Hypothalamus (tissue), 51 donors: Measurements from ENCODE around the gene RHBDD2.
A peak's percentile ranks its signal among the peaks of the same experiment; 100 is the strongest.
"Not testable (repeated sequence)": the region's sequence is repeated elsewhere in the genome, so short reads cannot be mapped to it uniquely, and the experiment has no call there.

ENCODE experiments used
- DNase-seq, 51 donors: peaks; one replicate each; lab custom pipeline; 2025; lab: John Stamatoyannopoulos, UW

Gene RHBDD2

GRCh38 chr7:75878769-75879611, at the start of gene RHBDD2:
Gene RHBDD2, plus strand, starts transcription at chr7:75879034. Its CDS starts 49 bp downstream, at chr7:75879083.
- DNase-seq, result peak; percentile 64 to 97 (median 93)

GRCh38 chr7:75829656-75830055, 49.2 kb upstream of the RHBDD2 start:
- peak in 2 of 51 donors; percentile 1 to 5 for DNase-seq

DNA sequence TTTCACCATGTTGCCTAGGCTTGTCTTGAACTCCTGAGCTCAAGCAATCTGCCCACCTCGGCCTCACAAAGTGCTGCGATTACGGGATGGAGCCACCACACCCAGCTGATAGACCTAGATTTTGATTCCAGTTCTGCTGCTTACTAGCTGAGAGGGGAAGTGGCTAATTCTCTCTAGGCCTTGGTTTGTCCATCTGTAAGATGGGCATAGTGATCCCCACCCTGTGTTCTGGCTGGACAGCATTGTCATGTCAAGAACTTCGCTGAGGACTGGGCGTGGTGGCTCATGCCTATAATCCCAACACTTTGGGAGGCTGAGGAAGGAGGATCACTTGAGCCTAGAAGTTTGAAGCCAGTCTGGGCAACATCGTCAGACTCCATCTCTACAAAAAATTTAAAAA, 47.9 kb upstream of the RHBDD2 start:
- DNase-seq, result no peak

GRCh38 chr7:75833662-75834061, 45.2 kb upstream of the RHBDD2 start:
- not testable (repeated sequence) for DNase-seq

DNA sequence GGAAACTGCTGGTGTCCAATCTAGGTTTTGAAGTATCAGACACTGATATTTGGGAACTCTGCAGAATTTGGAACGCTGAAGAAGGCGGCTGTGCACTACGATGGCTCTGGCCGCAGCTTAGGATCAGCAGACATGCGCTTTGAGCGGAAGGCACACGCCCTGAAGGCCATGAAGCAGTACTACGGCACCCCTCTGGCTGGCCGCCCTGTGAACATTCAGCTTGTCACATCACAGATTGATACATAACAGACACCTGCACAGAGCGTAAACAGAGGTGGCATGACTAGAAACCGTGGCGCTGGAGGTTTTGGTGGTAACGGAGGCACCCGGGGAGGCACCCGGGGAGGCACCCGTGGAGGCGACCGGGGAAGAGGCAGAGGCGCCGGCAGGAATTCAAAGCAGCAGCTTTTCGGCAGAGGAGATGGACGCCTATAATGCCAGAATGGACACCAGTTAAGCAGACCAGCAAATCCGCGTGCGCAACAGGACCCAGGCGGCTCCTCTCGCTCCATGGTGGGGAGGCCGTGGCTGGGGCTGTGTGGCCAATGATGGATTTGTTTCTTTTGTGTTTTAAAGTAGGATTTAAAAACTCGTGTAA, 43.0 kb upstream of the RHBDD2 start:
- no peak for DNase-seq

GRCh38 chr7:75836798-75837197, 42.0 kb upstream of the RHBDD2 start:
- DNase-seq, result no peak

DNA sequence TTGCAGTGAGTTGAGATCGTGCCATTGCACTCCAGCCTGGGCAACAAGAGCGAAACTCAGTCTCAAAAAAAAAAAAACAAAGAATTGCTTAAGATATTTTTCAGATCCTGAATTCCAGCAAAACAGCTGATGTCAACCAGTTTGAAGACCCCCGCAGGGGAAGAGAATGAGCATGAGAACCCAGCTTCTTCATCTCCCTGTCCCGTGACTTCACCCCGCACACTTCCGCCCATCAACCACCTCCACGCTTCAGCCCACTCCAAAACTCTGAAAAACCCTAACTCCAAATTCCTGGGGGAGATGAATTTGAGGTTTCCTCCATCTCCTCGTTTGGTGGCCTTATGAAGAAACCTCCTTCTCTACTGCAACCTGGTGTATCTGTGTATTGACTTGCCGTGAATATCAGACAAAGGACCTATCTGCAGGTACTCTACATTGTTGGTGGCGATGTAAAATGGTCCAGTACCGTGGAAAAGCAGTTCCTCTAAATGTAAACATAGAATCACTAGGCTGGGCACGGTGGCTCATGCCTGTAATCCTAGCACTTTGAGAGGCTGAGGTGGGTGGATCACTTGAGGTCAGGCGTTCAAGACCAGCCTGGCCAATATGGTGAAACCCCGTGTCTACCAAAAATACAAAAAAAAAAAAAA, 40.4 kb upstream of the RHBDD2 start:
- DNase-seq, result not testable (repeated sequence)

DNA sequence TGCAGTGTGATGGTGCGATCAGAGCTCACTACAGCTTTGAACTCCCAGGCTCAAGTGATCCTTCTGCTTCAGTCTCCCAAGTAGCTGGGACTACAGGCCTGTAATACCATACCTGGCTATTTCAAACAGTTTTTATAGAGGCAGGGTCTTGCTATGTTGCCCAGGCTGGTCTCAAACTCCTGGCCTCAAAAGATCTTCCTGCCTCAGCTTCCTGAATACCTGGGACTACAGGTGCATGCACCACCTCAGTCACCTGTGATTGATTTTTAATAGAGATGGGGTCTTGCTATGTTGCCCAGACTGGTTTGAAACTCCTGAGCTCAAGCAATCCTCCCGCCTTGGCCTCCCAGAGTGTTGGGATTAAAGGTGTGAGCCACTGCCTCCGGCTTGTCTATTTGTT, 38.8 kb upstream of the RHBDD2 start:
- no peak for DNase-seq

- DNase-seq, result peak in 2 of 51 donors; percentile 1 to 2
Observed at GRCh38 chr7:75842836-75843446, 35.9 kb upstream of the RHBDD2 start.

DNA sequence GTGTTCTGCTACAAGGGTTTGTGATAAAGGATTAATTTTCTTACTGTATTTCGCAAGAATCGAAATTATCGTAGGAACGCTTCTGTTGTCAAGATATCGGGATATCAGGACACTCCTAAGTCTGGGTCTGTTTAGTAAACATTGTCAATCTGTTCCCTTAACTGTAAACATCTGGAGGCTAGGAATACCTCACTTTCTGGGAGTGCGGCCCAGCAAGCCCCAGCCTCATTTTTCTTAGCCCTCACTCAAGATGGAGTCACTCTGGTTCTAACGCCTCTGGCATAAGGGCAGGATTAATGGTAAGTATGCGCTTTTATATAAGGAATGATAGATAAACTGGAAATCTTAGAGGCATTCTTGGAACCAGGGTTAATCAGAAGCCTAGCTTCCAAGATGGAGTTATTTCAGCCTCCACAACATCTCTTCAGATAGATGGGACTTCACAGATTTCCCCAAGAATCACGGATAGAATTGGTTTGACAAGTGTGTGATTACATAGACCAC, 35.2 kb upstream of the RHBDD2 start:
- DNase-seq, result no peak

GRCh38 chr7:75844158-75844557, 34.7 kb upstream of the RHBDD2 start:
- DNase-seq, result no peak

DNA sequence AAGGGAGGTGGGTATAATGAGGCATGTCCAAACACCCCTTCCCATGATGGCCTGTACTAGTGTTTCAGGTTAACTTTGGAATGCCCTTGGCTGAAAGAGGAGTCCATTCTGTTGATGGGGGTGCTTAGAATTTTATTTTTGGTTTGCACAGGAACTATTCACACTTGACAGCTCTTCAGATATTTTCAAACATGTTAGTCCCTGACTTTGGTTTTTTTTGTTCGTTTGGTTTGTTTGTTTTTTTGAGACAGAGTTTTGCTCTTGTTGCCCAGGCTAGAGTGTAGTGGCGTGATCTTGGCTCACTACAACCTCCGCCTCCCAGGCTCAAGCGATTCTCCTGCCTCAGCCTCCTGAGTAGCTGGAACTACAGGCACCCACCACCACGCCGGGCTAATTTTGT, 33.7 kb upstream of the RHBDD2 start:
- DNase-seq, result not testable (repeated sequence)

GRCh38 chr7:75847707-75848106, 31.1 kb upstream of the RHBDD2 start:
- no peak for DNase-seq

DNA sequence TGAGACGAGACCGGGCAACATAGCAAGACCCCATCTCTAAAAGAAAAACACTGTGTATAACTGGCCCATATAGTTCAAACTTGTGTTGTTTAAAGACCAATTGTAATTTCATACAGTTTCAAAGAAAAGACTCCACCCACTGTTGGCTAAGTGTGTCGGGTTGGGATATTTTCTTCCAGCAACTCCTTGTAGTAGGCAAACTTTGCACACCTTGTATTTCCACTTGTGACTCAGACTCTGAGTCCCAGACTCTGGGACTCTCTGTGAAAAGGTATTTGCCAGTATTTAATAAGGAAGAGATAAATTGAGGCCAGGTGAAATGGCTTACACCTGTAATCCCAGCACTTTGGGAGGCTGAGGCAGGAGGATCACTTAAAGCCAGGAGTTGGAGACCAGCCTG, 29.3 kb upstream of the RHBDD2 start:
- no peak for DNase-seq

- DNase-seq, result no peak
Observed at GRCh38 chr7:75850235-75850634, 28.6 kb upstream of the RHBDD2 start.

GRCh38 chr7:75854233-75854632, 24.6 kb upstream of the RHBDD2 start:
- DNase-seq, result no peak

DNA sequence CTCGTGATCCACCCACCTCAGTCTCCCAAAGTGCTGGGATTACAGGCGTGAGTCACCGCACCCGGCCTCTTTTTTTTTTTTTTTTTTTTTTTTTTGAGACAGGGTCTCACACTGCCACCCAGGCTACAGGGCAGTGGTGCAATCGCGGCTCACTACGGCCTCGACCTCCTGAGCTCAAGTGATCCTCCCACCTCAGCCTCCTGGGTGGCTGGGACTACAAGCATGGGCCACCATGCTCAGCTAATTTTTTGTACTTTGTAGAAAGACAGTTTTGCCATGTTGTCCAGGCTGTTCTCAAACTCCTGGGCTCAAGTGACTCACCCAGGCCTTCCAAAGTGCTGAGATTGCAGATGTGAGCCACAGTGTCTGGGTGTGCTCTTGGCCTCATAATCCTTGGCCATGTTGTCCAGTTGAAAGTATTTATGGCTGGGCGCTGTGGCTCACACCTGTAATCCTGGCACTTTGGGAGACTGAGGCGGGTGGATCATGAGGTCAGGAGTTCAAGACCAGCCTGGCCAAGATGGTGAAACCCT, 24.0 kb upstream of the RHBDD2 start:
- not testable (repeated sequence) for DNase-seq

DNA sequence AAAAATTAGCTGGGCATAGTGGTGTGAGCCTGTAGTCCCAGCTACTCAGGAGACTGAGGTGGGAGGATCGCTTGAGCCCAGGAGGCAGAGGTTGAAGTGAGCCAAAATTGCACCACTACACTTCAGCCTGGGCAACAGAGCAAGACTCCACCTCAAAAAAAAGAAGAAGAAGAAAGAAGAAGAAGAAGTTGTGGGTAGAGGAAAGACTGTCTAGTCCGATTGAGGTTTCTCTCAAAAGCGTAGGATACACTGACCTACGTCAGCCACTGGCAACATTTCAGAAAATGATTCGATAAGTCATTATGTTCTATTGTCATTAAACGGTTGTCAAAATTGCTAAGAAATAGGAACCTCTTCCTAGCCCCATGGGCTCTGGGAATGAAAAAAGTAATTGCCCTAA, 22.3 kb upstream of the RHBDD2 start:
- DNase-seq, result no peak

GRCh38 chr7:75858410-75858809, 20.4 kb upstream of the RHBDD2 start:
- DNase-seq, result no peak

DNA sequence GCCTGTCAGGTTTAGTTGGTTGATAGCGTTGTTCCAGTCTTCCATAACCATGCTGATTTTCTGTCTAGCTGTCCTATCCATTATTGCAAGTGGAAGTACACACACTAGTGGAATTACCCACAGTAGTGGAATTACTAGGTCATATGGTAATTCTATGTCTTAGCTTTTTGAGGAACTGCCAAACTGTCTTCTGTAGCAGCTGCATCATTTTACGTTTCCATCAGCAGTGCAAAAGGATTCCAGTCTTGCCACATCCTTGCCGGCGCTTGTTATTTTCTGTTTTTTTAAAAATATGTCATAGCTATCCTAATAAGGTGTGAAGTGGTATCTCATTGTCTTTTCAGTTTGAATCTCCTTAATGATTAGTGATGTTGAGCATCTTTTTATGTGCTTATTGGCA, 17.2 kb upstream of the RHBDD2 start:
- no peak for DNase-seq

GRCh38 chr7:75864251-75864650, 14.6 kb upstream of the RHBDD2 start:
- not testable (repeated sequence) for DNase-seq
